Endometrium (tissue), 2 donors: Measurements from ENCODE around the gene TRIO.

ENCODE experiments used
- FAIRE-seq: peaks from 2 replicates; lab custom pipeline; 2012; peaks lifted over from hg19 to GRCh38; lab: Jason Lieb, UNC
- donor health status: control.
- donor health status: control.

Gene TRIO

DNA sequence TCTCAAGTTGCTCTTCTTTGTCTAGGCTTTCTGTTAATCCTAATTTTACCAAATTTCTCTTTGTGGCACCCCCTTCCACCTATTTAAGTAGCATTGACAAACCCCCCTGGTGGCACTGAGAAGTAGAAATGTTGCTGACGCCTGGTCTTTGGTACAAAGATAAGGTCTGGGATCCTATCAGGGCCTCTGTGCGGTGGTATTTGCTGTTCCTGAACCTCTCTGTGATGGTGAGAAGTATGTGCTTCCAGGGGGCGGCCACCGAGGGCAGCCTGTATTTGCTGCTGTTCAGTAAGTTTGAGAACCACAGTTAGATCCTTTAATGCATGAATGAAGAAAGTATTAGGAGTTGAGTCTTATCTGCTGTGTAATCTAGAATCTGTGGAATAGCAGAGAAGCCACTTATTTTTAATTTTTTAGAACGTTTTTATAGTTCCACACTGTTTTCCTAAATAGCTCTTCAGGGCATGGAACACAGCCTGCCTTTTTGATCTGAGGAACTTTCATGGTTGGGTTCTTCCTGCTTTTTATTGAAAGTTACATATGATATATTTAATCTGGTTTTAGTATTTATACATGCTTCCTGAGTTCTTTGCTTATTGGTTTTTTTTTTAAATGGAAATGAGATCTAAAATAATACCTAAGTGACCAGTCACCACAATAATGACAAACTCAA lies 124.2 kb downstream of the TRIO start:
- no peak for FAIRE-seq

DNA sequence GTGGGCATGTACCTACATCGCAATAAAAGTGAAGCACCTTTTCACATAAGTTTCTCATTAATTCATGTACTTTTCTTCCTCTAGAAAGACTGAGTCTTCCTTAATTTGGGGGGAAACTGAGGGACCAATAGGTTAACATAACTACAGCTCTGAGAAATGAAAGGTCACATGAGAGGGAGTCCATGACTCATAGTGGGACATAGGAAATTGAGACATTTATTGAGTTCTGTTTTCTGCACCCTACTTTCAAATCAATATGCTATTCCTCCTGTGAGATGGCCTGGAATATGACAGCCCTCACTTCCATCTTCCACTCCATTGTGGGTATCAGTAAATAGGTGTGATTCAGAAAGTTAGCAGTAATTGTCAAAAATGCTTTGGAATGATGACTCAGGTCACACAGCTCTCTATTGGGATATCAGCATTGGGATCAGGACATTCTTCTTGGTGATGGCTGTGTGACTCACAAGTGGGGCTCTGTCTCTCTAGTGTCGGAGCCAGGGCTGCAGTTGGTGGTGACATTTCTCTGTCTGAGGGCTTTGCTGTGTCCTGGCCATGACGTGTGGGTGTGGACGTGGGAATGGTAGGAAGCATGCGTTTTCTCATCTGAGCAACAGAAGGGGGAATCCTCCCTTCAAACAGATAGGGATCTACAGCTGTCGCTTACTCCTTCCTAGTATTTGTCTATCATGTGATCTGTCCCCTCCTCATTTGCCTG lies 125.0 kb downstream of the TRIO start:
- no peak for FAIRE-seq

DNA sequence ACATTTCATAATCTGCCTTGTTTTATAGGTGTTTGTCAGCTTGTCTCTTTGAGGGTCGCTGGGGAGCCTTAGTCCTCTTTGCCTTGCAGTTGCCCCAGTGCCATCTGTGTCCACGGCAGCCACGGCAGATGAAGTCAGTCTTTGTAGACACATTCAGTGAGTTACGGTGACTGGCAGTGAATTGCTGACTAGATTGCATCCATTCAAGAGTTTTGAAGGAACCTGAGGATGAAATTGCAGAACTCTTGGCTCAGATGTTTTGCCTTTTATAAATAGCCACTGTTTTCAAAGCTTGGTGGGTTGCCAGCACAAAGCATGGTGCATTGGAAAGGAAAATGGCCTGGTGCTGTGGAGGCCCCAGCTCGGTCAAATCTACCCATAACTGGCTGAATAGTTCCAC lies 125.6 kb downstream of the TRIO start:
- FAIRE-seq: no peak

DNA sequence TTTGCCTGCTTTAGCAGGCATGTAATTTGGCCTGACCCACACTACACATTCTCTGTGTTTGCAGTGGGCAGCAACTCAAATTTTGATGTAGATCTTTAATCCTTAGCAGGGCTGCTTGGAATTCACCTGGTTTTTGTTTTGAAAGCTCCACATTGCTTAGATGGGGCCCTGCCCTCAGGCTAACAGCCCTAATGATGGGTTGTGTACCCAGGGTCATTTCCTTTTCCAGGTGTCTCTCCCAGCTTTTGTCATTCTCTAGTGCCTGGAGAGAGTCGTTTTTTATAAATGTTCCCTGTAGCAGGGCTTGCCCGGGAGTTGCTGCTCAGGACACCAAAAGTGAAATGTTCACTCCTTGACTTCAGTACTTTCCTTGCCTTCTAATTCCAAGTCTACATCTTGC lies 126.3 kb downstream of the TRIO start:
- no peak for FAIRE-seq

DNA sequence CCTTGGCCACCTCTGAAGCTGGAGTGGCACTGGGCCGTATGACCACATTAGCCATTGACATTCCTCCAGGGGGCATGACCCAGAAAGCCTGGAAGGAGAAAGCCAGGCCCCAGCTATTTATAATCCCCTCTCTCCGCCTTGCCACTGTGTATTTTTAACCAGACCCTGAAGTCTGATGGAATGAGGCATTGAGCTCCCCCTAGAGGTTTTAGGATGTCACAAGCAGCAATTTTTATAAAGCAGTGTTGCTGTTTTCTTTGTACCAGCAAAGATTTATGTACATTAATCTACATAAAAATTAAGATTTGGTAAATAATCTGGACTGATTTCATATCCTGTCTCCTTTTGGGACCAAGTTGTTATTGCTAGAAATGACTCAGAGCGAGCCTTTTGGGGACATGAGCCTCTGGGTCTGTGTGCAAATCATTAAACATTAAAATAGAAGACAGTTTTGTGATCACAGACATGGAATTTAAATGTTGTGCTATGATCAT lies 127.1 kb downstream of the TRIO start:
- peak; percentile 4 for FAIRE-seq

DNA sequence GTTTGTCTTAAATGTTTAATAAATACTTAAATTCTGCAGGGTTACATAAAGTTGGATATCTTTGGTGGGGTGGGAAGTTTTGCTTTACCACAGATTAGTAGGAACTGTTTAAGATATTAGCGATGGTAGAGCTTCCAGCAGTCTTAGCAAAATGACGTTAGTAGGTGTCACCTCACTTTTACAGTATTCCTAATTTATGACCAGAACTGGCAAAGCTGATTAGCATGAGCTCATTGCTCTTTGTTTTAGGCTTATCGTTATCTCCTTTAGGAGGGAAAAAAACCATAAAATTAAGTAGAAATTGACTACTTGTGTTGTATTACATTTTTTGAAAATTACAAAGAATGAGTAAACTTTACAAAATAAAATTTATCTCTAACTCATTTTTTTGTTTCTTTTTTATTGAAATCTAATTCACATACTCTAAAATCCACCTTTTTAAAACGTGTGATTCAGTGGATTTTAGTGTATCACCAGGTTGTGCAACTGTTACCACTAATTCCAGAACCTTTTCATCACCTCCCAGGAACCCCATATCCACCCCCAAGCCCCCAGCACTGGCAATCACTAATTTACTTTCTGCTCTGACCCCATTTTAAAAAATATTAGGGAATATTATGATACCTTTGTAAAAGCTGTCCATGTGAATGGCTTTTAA lies 129.5 kb downstream of the TRIO start:
- FAIRE-seq: peak; percentile 26

DNA sequence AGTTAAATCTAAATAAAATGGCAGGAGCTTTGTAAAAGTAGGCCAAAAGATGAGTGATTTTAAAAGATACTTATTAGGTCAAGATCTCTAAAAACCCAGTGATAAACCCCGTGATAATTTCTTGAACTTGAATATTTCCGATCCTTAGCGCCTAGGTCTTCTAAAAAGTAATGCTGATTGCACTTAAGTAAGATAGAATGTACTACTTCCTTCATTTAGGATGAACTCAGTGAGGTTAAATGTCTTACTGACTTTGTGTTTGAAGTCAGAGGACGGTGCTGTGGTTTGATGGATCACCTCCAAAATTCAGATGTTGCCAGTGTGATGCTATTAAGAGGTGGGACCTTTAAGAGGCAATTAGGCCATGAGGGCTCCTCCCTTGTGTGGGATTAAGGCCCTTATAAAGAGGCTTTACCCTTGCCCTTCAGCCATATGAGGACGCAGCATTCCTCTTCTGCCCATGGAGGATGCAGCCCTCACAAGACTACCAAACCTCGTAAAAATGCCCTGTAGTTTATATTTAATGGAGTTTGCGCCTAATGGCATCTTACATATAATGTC lies 130.1 kb downstream of the TRIO start:
- FAIRE-seq: no peak

DNA sequence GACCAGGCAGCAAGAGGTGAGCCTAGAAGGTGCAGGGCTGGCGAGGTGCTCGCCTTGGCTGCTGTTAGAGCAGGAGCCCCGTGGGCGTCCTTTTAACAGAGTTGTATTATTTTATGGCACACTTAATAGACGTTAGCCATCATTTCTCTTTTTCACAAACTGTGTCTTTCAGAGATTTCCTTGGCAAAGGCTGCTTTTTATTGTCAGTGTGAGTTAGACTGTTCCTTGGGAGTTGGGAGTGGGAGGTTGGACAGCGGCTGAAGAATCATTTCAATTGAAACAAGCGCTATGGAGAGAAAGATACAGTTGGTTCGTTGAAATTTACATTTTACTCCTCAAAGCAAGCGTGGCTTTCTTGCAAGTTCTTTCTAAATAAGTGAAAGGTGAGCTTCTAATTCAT lies 133.2 kb downstream of the TRIO start:
- no peak for FAIRE-seq

DNA sequence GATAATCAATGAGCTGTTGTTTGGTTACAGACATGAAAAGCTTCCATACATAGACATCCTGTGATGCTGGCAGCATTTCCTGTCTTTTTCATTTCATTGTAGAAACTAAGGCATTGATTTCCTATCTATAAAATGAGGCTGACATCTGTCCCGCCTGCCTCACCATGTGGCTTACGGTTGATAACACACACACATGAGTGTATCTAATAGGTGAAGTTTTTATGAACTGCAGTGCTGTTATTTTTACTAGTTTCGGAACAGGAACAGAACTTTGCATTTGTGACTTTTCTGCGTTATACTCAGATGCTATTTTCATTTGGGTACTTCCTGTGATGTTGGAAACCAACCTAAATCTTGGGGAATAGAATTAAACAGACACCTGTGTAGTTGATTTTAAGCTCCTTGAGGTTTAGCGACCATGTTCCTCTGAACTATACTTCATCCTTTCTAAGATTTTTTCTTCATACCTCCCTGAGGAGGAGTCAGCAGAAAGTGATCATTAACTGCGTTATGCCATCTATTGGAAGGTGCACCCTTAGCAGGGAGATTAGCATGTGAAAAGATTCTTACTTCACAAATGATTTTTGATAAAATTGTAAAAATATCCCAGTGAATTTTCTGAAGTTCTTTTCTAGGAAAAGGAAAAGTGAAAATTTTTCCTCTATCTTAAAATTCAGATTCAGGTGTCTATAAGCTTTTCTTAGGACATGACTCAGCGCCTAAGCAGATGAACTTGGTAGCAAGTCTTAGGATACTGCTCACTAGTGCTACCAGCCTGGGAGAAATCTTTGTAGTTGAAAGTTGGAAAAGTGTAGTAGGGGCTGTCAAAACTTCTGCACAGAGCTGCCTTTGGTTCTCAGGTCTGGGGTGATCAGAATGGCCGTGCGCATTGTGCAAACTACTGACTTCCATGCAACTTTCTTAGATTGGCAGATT lies 134.5 kb downstream of the TRIO start:
- no peak for FAIRE-seq

DNA sequence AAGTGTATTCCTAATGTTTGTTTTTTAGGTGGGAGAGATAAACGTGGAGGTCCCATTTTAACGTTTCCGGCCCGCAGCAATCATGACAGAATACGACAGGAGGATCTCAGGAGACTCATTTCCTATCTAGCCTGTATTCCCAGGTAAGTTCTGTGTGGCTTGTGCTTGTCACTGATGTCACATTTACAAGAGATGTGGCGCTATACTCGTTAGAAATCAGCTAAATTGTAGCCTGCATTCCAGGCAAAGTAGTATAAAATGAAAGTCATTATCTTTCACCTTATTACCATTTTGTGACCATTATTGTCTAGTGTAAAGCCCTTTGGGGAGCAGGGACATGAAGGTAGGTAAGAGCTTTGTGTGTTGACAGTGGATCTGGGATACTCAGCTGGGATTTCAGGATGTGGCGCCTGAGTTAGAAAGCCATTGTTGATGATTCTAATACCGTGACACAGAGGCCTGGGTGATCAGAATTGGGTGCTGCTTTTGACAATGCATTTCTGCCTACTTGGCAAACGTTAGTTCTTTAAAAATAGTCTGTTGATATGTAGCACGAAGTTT lies 137.2 kb downstream of the TRIO start:
- FAIRE-seq: no peak

DNA sequence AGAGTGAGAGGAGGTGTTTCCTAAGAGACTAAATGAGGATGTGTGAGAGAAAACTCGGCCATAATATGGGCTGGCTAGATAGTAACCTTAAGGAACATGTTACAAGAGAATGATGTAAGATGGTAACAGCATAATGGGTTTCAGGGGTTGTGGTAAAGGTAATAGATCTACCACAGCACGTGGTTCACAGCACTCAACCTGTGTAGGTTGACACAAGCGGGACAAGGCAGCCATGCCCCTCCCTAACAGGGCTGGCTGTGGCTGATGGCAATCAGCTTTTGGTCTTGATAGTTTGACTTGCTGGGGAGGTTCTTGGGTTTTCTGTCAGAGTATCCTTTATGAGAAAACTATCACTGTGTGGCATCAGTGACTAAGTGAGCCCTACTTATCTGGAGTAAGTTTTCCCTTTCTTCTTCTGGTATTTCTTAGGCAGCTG lies 138.6 kb downstream of the TRIO start:
- no peak for FAIRE-seq

DNA sequence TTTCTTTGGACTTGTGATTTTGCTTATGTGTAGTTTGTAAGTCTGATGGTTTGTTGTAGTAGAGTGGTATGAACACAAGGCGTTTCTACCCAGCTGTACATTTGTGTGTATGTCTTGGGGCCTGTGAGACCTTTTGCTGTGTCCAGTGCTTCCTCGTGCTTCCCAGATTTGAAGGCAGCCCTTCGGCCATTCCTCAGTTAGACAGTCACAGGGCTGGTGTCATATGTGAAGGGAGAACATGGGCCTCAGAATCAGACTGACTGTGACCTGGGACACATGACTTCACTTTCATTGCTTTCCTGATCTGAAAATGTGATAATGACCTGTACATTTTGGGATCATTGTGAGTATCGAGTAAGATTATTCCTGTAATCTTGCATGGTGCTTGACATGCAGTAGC lies 140.0 kb downstream of the TRIO start:
- FAIRE-seq: no peak

DNA sequence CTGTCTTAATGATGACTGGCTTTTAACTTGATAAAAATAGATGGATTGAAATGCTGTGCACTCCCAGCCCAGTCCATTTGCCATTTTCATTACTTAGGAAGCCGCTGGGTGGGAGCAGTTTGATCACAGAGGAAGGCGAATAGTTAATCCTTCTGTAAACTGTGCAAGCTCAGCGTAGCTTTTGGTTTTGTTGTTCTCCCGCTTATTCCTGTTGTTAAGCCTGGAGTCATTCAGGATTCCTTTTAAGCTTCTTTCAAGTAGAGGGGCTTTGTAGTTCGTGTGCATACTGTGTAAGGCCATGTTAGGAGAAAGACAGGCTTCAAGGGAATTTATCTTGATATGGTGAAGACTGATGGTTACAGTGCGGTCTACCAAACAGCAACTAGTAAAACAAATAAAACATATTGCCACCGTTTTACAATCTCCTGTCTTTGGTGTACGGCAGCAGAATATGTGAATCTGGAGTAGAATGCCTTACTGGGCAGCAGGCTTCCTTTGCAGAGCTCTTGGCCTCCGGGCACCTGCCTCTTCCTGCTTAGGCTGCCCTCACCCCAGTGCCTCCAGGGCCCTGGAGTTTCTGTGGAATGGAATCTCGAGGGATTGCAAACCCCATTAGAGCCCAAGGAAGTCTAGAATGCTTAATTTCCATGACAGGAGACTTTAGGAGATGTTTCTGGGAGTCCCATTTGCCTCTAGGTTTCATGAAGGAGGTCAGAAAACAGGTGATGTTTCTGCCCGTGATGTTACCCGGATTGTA lies 141.4 kb downstream of the TRIO start:
- FAIRE-seq: no peak

DNA sequence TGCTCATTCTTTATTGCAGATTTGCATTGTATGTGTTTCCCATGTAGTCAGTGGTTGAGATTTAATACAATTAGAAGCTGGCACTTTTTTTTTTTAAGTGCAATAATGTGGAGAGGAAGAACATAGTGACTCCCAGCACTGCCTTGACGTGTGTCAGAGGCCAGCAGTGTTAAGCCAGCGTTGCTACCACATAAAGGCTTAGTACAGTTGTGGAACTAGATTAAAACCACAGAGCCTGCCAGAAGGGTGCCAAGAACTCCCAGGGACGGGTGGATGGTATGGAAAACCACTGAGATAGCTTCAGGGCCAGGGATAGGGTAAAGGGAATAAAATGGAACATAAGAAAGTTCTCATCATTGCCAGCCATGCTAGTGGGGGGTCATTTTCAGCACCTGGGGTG lies 142.9 kb downstream of the TRIO start:
- no peak for FAIRE-seq

DNA sequence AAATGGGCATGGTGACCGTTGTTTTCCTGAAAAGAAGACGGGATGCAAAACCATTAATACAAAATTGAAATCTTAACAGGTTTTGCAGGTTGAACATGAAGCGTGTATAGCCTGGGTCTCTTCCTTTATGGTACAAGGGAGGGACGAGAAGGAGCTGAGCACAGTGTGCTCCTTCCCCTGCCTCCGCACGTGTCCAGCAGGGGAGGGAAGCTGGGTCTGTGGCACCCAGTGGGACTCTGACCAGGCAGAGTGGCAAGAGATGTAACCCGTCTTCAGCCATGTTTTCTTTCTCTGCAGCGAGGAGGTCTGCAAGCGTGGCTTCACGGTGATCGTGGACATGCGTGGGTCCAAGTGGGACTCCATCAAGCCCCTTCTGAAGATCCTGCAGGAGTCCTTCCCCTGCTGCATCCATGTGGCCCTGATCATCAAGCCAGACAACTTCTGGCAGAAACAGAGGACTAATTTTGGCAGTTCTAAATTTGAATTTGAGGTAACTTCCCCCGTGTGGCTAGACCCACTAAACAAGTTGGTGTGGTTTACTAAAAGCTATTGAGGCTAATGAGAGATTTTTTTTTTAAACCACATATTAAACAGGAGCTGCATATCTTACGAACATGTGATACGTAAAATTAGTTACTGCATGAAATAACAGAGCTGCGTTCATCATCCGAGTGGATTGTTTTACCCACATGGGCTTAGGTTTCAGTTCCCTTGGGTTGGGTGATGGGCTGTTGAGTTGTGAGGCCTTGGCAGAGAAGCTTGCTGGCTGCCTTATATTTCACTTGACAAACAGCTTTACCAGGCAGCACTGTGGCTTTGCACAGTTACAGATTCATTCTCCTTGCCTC lies 143.7 kb downstream of the TRIO start:
- FAIRE-seq: no peak

DNA sequence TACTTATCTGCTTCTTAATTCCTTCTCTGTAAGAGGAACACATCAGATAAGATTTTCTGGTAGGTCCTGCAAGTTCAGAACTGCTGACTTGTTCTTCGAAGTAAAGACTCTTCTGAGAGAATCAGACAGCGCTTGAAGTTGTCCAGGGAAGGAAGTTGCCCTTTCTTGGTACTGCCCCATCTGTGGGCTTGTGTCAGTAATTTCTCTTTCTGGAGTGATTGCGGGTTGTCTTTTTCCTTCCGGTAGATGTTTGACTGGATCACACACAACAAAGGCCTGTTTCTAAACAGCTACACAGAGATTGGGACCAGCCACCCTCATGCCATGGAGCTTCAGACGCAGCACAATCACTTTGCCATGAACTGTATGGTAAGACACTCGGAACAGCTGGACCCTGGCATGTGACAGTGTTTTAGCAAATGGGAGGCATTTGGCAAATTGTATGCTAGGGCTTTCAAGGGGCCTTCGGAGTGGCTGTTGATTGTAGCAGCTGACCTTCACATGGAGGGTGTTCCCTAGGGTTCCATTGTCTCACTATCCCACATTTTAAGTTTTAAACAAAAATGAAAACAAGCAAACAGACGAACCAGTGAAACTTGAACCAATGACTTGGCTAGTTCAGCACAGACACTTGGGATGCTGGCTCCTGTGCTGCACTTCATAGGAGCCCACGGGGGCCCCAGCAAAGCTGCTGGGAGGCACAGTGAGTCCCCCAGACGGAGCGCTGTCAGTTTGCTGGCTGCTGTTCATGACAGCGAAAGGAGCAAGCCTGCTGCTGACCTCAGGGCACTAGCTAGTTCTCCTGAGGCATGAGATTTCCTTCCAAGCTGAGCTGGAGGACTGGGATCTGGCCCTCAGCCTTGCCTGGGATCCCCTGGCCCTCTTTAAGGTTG lies 149.9 kb downstream of the TRIO start:
- FAIRE-seq: no peak

DNA sequence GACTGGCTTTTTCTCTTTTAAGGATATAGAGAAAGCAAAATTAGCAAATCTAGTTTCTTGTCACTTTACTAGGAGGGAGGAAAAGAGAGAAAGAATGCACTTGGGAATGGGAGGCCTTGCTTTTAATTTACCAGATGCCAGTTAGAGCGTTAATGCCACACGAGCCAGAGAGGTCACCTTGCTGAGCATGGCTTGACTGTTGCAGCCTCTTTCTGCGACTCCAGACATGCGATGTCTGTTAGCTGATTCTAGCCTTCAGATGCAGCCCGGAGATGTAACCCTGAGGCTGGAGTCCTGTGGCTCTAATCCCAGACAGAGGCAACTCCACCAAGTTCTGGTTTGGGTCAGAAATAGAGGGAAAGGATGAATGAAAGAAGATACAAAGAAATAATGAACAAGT lies 152.5 kb downstream of the TRIO start:
- FAIRE-seq: no peak

DNA sequence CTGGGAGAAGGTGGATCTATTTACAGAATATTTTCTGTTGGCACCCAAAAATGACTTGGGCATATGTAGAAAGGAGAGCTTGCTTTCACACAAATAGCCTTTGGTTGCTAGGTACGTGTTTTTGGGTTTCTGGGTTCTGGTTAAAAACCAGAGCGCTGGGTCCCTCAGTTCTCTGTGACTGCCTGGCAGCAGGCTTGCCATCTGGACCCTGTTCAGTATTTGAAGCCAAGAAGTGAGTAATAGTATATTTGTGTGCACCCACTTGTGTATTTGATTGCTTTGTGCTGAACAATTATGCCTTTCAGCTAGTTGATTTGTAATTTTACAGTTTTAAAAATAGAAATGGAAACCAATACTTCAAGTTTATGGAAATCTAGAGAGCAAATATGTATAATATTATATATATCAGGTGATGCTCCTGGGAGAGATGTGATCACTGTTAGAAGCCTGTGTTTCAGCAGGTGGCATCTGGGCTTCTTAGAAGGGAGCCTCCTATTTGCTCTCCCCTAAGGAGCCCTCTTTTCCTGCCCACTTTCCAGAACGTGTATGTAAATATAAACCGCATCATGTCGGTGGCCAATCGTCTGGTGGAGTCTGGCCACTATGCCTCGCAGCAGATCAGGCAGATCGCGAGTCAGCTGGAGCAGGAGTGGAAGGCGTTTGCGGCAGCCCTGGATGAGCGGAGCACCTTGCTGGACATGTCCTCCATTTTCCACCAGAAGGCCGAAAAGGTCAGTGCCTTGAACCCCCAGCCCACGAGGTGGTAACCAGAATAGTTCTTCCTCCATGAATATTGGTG lies 153.6 kb downstream of the TRIO start:
- FAIRE-seq: no peak
